HG02981 (cell line): ENCODE data around the gene PAFAH2.
"Not testable (repeated sequence)": the region's sequence is repeated elsewhere in the genome, so short reads cannot be mapped to it uniquely, and the experiment has no call there.

ENCODE experiments used
- ATAC-seq: cut with Tn5 transposase; IDR thresholded peaks from one replicate; pipeline ENCODE4 v1.9.1; 2021; ENCODE audit warnings: mild to moderate bottlenecking, moderate library complexity; ENCODE audit not compliant: unreplicated experiment

The PAFAH2 gene

DNA sequence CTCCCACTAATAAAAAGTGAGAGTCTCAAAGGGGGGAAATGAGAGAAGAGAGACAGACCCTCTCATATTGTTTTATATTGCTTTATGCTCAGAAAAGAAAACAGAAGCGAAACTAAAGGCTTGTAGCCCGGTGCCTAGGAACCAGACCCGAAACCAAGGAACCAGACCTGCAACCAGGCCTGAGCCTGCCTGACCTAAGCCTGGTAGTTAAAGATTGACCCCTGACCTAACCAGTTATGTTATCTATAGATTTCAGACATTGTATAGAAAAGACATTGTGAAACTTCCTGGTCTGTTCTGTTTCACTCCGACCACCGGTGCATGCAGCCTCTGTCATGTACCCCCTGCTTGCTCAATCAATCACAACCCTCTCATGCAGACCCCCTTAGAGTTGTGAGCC is 54.4 kb downstream of the PAFAH2 start:
- ATAC-seq, result not testable (repeated sequence)

DNA sequence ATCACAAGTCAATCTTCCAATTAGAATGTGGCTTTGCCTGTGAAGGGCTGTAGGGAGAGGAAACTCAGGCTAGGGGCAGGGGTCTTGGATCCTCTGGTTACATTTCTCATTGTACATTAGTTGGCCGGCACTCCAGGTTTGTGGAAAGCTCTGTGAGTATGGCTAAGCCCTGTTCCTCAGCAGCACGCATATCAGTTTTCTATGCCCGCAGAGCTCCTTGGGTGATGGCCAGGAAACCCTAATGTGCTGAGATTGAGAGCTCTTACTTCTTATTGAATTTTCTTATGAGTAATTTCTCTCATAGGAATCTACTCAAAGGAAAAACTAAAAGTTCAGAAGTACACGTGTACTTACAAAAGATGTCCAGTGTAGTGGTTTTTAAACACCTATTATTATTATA is 60.9 kb downstream of the PAFAH2 start:
- no peak for ATAC-seq

DNA sequence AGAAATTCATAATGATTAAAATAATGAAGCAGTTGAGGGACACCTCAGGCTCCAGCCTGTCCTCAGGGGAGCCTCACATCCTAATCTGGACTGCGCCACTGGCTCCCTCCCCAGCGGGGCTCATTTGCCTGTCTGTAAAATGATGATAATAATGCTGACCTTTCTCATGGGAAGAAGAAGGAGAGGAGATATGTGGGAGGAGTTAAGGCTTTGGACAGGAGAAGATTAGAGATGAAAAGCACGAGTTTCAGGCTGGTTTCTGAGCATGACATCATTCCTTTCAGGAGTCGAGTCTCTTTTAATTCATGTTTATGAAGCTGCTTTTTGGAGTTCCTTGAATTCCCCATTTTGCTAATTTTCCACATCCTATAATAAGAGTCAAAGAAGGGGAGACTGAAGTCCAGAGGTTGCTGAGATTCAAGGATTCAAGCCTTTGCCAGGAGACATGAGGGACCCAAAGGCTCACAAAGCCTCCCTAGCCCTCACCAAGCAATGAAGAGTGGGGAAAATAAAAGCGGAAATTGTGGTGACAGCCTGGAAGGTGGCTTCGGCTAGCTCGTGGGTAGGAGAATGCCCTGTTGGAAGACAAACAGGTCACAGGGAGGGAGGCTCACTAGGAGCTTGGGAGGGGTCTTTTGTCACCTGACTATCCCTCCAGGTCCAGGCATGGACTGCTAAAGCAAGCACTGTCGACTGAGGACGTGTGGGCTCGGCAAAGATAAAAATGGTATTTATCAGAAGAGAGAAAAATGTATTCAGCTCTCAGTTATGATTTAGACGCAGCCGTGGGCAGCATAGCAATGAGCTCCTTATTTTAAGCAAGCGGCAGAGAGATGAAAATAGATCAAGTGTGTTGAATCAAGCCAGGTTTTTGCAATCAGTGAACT is 64.1 kb downstream of the PAFAH2 start:
- ATAC-seq, result no peak

DNA sequence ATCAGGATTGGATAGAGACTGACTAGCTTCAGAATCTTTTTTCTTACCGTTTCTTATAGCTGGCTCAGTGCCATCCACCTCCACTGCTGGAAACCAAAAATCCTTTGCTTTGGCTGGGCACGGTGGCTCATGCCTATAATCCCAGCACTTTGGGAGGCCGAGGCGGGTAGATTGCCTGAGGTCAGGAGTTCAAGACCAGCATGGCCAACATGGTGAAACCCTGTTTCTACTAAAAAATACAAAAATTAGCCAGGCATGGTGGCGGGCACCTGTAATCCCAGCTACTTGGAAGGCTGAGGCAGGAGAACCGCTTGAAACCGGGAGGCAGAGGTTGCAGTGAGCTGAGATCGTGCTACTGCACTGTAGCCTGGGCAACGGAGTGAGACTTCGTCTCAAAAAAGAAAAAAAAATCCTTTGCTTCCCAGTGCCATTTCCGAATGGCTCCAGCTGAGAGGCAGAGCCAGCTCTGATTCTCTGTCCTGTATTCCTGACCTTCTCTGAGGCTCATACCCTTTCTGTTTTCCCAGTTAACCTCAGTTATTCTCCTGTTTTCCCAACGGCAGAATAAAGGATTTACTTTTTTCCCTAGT is 65.0 kb downstream of the PAFAH2 start:
- not testable (repeated sequence) for ATAC-seq

DNA sequence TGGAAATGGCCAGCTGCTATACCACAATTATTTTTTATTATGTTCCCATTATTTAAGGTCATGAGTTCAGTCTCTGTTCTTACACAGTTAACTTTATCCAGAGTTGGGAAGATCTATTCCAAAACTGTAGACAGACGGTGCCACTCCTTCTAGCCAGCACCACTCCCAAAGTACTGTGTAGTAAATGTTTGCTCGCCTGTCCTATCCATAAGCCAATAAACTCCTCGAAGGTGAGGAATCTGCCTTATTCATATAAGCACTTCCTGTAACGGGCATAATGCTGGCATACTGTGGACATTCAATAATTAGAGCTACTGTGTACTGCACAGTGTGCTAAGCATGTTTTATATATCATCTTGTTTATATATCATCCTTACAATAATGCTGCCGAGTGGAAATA is 65.5 kb downstream of the PAFAH2 start:
- no peak for ATAC-seq

DNA sequence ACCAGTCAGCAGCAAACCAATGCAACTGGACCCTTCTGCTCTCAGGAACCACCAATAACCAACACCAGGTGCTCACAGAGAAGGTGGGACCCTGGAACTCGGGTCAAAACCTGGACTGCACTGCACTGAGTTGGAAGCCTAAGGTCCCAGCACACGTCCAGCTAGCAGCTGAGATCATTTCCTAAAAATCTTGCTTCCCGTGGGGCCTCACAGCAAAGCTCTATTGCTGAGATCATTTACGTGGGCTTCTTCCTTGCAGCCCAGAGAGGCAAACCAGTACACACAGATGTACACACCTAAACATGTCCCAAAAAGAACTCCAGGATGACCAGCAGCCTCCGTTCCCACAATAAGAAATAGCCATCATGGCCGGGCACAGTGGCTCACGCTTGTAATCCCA is 68.8 kb downstream of the PAFAH2 start:
- ATAC-seq, result no peak

DNA sequence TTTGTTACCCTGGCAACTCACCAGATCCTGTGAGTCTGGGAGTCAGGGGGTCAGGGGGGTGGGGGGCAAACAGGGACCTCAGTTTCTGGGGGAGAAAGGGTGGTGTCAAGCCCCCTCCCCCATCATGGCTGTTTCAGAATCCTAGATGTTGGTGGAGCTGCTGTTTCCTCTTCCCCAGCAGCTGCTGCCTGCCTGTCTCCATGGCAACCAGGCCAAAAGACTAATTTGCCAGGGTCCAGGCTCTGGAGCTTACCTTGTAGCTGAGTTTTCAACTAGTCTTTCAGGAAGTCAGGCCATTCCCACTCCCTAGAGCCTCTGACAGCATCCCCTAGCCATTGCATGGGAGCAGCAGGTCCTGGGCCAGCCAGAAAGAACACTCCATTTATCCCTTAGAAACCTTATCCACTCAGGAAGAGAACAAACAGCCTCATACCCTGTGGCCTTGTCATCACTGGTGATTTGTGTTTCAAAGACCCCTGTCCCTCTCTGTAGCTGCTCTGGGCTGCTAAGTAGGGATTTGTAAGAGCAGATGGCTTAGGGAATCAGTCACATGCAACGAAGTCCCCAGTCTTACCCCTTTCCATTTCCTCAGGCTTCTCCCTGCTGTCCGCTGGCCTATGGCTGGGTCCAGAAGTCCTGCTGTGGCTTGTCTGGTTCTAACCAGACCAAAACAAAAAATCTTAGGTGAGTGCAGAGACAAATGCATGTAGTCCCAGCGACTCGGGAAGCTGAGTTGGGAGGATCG is 70.2 kb downstream of the PAFAH2 start:
- no peak for ATAC-seq

DNA sequence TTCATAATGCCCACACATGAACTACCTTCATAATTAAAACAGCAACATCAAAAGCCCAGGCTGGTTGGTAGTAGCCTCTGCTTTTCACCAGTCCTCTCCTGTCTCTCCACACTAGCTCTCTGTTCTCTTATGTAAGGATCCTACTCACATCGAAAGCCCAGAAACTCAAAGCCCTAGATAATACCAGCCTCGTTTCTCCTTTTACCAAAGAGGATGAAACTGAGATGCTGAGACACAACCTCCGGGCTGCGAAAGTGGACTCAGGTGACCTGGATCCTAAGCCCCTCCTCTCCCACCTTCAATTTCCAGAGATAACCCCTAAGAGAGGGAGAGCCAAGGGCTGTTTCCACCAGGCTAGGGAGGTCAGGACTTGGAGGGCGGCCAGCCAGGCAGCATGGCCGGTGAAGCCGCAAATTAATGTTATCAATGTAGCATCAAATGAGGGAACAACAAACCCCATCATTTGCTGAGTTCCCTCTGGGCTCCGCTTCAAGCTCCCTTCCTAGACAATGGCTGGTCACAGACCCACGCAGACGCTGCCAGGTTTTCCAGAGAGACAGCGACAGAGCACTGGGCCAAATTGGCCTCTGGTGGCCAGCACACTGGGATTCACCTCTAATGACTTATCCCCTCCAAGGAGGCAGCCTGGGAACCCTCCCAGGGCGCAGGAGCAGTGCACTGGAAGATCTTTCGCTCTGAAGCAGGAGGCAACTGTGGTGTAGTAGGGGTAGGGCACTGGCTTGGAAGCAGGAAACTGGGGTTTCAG is 70.9 kb downstream of the PAFAH2 start:
- no peak for ATAC-seq

DNA sequence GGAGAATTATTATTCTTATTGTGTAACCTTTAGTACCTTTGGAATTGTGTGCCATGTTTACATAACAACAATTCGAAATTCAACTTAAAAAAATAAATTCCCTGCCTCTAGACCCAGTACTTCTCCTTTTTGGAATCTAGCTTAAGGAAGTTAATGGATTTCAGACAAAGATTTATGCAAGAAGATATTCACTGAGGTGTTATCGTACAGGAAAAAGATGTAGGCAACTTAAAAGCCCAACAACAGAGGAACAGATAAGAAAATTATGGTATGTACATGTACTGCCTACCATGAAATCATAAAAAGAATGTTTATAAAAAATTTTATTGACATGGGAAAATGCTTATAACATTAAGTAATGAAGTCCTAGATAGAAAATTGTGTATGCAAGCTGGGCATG is 73.4 kb downstream of the PAFAH2 start:
- no peak for ATAC-seq

DNA sequence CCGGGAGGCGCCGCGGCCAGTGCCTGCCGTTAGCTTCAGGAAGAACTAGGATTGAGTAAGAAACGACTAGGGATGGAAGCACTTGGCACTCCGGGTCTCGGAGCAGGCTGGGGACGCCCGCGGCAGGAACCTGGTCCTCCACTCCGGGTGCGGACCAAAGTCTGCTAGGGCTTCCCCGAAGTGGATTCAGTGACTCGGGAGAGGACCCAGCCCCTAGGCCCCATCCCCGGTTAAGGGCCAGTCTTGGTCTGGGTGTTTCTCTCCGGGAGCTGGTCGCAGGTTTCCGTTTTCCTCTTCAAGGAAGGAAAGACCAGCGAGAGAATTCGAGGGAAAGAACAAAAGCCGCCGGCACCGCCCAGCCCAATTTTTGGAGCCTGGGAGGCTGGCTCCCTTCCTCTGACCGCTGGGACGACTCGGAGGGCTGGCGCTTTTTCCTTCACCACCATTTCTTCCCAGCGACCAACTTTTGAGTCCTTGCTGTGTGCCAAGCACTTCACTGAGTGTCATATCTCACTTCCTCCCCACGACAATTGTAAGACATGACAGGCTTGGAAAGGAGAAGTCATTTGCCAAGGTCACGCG is 74.8 kb downstream of the PAFAH2 start:
- no peak for ATAC-seq

DNA sequence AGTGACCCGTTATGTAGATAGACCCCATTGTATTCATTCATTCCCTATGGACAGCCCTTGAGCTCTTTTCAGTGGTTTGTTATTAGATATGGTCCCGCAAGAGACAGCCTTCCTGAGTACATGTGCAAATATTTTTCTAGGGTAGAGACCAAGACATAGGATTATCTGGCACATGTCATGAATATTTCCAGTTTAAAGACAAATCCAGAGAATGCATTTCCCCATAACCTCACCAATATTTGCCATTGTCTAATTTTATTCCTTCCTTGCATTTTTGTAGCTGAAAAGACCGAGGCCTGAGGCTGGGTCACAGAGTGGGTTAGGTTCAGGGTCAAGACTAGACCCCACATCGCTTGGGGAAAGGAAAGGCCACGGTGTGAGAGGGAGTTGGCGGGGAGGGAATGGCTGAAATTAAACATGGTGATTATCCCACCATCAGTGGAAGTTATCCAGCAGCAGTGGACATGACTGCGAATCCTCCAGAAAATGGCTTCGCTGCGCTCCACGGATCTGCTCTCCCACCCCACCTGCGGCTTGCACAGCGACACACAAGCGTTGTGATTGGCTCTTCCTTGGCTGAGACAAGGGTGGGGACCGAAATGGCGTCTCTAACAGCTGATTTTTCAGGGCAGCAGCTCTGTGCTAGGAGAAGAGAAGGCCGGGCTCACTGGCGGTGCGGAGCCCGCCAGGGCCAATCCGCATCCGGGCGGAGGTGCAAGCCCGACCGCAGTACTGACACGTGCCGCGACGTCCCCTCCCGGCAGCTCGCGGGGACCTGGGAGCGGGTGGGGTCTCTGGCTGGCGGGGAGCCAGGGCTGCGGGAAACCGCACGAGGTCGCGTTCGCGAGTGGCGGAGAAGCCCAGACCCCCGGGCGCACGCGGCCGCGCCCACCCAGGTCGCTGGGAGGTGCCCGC is 75.5 kb downstream of the PAFAH2 start:
- no peak for ATAC-seq

DNA sequence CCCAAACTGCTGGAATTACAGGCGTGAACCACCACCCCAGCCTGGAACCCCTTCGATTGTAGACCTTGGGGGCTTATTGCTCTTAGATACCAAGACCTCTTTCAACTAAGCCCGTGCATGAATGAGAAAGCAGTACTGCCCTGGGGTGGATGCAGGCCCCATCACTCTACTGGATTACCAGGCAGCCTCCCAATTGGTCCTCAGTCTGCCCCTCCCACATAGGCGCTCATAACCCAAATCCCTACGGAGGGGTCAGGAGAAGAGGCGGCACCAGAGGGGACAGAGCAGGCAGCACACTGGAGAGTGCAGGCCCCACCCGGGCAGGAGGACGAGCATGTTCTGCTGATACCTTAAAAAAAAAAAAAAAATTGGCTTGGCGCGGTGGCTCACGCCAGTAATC is 79.2 kb downstream of the PAFAH2 start:
- no peak for ATAC-seq

DNA sequence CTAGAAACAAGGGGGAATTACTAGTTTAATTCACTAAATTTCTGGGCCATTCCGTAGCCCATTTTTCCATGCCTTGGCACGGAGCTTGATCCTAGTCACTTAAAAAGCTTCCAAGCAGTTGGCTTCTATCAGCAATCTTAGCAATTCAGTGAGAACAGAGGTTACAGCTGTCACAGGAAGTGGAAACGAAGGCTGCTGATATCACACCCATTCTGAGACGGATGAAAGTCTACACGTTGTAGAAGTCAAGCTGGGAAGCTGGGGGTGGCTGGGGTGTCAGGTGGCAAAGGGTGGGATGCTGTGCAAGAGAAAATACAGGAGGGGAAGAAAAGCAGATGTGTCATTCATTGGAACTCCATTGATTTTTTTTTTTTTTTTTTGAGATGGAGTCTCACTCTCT is 79.9 kb downstream of the PAFAH2 start:
- no peak for ATAC-seq

DNA sequence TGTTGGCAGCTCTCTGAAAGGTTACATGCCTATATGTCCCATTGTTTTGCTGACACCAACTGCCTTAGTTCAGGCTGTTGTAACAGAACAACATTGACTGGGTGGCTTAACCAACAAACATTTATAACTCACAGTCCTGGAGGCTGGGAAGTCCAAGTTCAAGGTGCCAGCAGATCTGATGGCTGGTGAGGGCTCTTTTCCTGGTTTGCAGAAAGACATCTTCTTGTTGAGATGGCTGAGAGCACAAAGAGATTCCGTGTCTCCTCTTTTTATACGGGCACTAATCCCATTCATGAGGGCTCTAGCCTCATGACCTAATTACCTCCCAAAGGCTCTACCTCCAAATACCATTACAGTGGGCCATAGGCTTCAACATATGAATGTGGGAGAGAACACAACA is 81.4 kb downstream of the PAFAH2 start:
- ATAC-seq, result no peak

DNA sequence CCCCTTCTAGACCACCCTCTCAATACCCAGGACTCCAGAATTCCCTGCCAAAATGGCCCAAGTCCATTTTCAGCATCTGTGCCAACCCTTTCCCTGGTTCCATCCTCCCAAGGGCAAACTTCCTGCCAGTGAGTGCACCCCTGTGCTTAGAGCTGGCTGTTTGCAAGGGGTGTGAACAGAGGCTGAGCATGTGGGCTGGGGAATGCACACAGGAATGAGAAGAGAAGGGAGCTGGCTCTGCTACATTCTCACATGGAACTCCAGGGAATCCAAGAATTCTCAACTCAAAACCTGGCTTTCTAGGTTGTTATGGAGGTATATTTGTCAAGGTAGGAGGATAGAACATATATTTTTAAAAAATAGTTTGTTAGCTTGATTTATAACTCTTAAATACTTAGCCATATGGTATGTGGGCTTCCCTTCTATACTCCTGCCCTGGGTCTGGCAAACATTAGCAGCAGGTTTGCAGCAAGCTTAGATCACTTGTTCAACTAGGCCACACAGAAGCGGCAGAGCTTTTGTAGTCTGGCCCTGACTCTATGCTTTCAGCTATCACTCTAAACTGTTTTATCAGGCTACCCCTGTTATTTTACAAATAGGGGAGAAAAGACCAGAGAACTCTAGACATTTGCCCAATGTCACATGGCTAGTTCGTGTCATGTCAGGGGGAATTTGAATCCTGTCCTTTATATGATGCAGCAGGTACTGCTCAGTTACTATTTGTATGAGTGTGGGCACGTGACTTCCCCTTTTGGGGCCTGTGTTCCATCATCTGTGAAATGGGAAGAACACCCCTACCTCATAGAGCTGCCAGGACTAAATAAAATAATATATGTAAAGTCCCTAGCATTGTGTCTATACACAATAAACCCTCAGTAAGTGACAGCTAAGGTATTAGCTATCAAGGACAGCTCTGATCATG is 83.5 kb downstream of the PAFAH2 start:
- ATAC-seq, result no peak

DNA sequence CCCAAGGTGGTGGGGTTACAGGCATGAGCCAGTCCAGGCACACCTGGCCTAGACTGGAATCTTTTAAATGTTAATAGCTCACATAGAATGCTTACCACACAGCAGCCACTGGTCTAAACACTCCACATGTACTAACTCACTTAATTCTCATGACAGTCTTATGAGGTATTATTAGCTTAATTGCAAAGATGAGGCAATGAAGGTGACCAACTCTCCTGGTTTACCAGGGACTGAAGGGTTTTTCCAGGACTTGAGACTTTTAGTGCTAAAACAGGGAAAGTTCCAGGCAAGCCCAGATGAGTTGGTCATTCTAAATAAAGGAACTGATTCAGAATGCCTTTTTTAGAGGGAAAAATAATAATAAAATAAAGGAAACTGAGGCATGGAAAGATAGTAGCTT is 84.7 kb downstream of the PAFAH2 start:
- no peak for ATAC-seq

DNA sequence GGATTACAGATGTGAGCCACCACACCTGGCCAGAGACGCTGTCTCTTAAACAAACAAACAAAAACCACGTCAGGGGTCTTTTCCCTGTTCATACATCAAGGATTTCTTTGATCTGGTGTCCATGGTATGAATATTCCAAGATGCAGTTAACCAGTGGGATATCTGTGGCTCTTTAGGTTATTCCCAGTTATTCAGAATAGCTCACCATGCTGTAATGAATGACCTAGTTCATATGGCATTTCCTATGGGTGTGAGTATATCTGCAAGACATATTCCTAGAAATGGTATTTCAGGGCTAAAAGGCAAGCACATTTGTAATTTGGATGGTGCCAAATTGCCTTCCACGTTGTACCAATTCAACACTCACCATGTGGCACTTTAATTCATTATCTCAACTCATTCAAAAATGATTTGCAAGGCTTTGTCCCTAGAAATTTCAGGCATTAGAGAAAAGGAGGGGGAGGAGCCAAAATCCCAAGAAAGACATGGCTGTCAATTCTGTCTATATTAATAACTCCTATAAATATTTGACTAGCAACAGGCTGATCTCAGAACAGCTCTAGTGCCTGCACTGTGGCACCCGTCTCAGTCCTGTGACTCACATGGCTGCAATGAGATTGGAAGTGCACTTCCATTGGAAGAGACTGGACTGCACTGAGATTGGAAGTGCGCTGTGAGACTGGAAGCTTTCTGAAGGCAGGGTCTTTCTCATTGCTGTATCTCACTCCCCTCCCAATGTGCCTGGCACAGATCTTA is 85.6 kb downstream of the PAFAH2 start:
- ATAC-seq, result no peak

DNA sequence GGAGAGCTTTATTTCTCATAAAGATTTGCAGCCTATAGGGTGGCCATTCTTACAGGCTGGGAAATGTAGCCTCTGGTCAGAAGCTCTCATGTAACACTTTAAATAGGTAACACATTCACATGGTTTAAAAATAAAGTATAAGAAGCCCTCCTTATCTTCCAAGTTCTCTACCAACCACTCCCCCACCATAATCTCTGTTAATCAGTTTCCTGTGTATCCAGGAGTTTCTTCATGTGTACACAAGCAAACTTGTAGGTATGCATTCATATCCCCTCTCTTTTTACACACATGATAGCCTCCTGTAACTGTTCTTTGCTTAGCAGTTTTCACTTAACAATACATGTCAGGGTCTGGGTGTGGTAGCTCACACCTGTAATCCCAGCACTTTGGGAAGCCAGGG is 86.7 kb downstream of the PAFAH2 start:
- ATAC-seq, result no peak
